Colonic mucosa (tissue), 4 donors: ENCODE data around the gene SYNE3. TPM values are rescaled to one million over a fixed set of nuclear protein-coding genes. Genes with fewer than 3 reads are reported as not detected.
A peak's percentile ranks its signal among the peaks of the same experiment; 100 is the strongest.

ENCODE experiments used
- DNase-seq: peaks from one replicate; pipeline ENCODE4 v3.0.0-alpha.2; 2020
- H3K27ac ChIP-seq: fragments of 200-600 bp; one replicate; pipeline ENCODE4 v1.8.0; 2021
- H3K27me3 ChIP-seq: fragments of 200-600 bp; one replicate; pipeline ENCODE4 v1.8.0; 2021
- H3K36me3 ChIP-seq: fragments of 200-600 bp; one replicate; pipeline ENCODE4 v1.8.0; 2021
- H3K4me1 ChIP-seq: fragments of 200-600 bp; one replicate; pipeline ENCODE4 v1.8.0; 2021; ENCODE audit warnings: mild to moderate bottlenecking
- H3K4me3 ChIP-seq: fragments of 200-600 bp; one replicate; pipeline ENCODE4 v1.8.0; 2021
- H3K9ac ChIP-seq, 2 donors: one replicate each; pipeline ENCODE4 v1.7.0; 2013; ENCODE audit warnings: control low read depth in 2 of 2, low read depth in 2 of 2, low read length in 2 of 2
- H3K9me3 ChIP-seq: fragments of 200-600 bp; one replicate; pipeline ENCODE4 v1.8.0; 2021
- intact Hi-C: fragments of 100-400 bp; cut with DNase I; formaldehyde crosslinking; loops from one replicate; pipeline ENCODE4 v1.14.1; 2022
- total RNA-seq, 2 donors: library from RNA; stranded (reverse); fragmentation: NEBNext Ultra II Directional in 1 of 2; extraction: Animal tissue kit (Norgen Biotek cat#: 25700) in 1 of 2; gene quantifications; one replicate each; pipeline ENCODE4 v1.2.1, GENCODE V29; 2021
- TF ChIP-seq, protein P1 (sequence below): fragments of 200-600 bp; IDR thresholded peaks from one replicate; pipeline ENCODE4 v1.8.0; 2022; ENCODE audit warnings: antibody characterized with exemption, mild to moderate bottlenecking
- donor health status: healthy.
- donor health status: DM: no; HTN: no; CAD: no.
- donor health status: DM: no; HTN: no; CAD: no.

SYNE3 gene
- total RNA-seq, 2 donors from 2014 or later, result 7.3 to 9.5 TPM

GRCh38 chr14:95522116-95522515 is 5.7 kb upstream of the SYNE3 start:
- Histone ChIP-seq H3K27ac (no peak overlapping the region), H3K4me3 (no peak overlapping the region), H3K4me1 (peaks cover 23% of the 10 kb centered on the region), H3K27me3 (no peaks in the 10 kb centered on the region), H3K36me3 (no peaks in the 10 kb centered on the region), H3K9me3 (no peaks in the 10 kb centered on the region), H3K9ac (no peak overlapping the region)
- intact Hi-C loops, result no loop called here
- TF ChIP-seq, protein P1, sequence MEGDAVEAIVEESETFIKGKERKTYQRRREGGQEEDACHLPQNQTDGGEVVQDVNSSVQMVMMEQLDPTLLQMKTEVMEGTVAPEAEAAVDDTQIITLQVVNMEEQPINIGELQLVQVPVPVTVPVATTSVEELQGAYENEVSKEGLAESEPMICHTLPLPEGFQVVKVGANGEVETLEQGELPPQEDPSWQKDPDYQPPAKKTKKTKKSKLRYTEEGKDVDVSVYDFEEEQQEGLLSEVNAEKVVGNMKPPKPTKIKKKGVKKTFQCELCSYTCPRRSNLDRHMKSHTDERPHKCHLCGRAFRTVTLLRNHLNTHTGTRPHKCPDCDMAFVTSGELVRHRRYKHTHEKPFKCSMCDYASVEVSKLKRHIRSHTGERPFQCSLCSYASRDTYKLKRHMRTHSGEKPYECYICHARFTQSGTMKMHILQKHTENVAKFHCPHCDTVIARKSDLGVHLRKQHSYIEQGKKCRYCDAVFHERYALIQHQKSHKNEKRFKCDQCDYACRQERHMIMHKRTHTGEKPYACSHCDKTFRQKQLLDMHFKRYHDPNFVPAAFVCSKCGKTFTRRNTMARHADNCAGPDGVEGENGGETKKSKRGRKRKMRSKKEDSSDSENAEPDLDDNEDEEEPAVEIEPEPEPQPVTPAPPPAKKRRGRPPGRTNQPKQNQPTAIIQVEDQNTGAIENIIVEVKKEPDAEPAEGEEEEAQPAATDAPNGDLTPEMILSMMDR, result no peak
- DNase-seq, result no peak

GRCh38 chr14:95521001-95521400 is 4.6 kb upstream of the SYNE3 start:
- Histone ChIP-seq H3K27me3 (no peaks in the 10 kb centered on the region), H3K27ac (no peak overlapping the region), H3K4me3 (no peak overlapping the region), H3K9ac (no peak overlapping the region), H3K4me1 (peaks cover 25% of the 10 kb centered on the region), H3K9me3 (no peaks in the 10 kb centered on the region), H3K36me3 (no peaks in the 10 kb centered on the region)
- intact Hi-C loops, result no loop called here
- no peak for DNase-seq
- TF ChIP-seq, protein P1, result no peak

- Histone ChIP-seq H3K9me3 (no peaks in the 10 kb centered on the region), H3K27me3 (no peaks in the 10 kb centered on the region), H3K27ac (peak overlapping the region; percentile 43), H3K4me3 (no peak overlapping the region), H3K9ac (no peak overlapping the region), H3K4me1 (peaks cover 31% of the 10 kb centered on the region), H3K36me3 (no peaks in the 10 kb centered on the region)
- intact Hi-C loops, result no loop called here
- TF ChIP-seq, protein P1, result no peak
- DNase-seq, result no peak
Measured at GRCh38 chr14:95520346-95520745, 3.9 kb upstream of the SYNE3 start.

DNA sequence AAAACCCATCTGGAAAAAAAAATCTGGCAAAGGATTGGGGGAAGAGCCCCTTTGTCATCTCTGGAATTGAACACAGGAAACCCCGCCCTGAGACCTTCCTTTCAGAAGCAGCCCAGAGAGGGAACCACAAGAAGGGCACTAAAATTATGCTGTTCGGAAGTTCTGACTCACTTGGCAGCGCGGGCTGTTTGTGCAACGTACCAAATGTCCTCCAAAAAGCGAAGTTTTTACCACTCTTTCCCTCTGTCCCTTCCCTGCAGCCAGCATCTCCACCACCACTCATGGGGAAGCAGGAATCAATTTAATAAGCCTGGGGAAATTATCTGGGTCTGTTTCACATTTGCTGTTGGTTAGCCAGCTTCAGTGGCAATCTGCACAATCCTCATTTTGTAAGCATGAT is 3.2 kb upstream of the SYNE3 start:
- Histone ChIP-seq H3K4me1 (peaks cover 32% of the 10 kb centered on the region), H3K27ac (peak overlapping the region; percentile 43), H3K36me3 (no peaks in the 10 kb centered on the region), H3K27me3 (no peaks in the 10 kb centered on the region), H3K4me3 (no peak overlapping the region), H3K9me3 (no peaks in the 10 kb centered on the region), H3K9ac (peak overlapping the region; percentile 3 to 31)
- DNase-seq, result peak; percentile 69
- TF ChIP-seq, protein P1, result no peak
- intact Hi-C loops, result no loop called here

DNA sequence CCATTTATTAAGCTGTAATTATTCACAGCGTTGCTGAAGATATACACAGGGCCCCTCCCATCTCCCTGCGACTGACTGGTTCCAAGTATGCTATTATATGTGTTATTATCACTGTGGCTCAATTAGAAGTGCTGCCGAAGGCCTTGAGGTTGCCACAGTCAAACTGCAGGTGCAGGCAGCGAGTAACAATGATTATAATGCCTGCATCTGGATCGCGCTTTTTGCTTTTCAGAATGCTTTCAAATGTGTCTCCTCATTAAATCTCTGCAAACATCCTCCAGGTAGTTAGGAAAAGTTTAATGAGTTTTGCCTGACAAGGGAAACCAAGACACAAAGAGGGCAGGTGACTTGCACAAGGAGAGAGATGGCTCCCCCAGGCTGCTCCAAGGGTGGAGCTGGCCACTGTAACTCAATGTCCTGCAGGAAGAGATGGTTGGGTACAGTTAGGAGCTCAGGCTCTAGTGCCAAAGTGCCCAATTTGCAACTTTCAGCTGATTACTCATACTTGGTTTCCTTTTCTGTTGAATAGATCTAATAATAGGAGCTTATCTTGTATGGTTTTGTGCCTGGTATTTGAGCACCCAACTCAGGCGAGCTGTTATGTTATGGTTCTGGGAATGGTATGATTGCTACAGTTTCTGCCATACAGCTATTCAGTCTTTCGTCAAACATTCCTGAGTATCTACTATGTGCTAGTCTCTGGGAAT is 1.7 kb upstream of the SYNE3 start:
- intact Hi-C loops, result no loop called here
- H3K9ac ChIP-seq, result peak overlapping the region; percentile 7 to 14
- no peaks in the 10 kb centered on the region for H3K27me3 ChIP-seq
- H3K4me1 ChIP-seq, result peaks cover 25% of the 10 kb centered on the region
- peak overlapping the region; percentile 19 for H3K27ac ChIP-seq
- no peak for DNase-seq
- H3K4me3 ChIP-seq, result no peak overlapping the region
- TF ChIP-seq, protein P1, result no peak
- no peaks in the 10 kb centered on the region for H3K9me3 ChIP-seq
- H3K36me3 ChIP-seq, result no peaks in the 10 kb centered on the region
